SK-N-MC (cell line): ENCODE data around the gene ANAPC13.

Experiments
- EZH2 ChIP-seq: fragments of 200-600 bp; sonication (generic); IDR thresholded peaks from one replicate; pipeline ENCODE4 v1.6.1; 2017; ENCODE audit warnings: antibody characterized with exemption
- FOXP2 ChIP-seq: optimal IDR thresholded peaks from 2 replicates; pipeline ENCODE3; 2011; ENCODE audit warnings: mild to moderate bottlenecking, moderate library complexity; ENCODE audit not compliant: insufficient read depth; ENCODE audit errors: extremely low read length, control extremely low read depth
- POLR2AphosphoS5 ChIP-seq: IDR thresholded peaks from 2 replicates; pipeline ENCODE4 v1.6.1; 2012; ENCODE audit warnings: mild to moderate bottlenecking, low read depth, low read length, borderline replicate concordance

DNA sequence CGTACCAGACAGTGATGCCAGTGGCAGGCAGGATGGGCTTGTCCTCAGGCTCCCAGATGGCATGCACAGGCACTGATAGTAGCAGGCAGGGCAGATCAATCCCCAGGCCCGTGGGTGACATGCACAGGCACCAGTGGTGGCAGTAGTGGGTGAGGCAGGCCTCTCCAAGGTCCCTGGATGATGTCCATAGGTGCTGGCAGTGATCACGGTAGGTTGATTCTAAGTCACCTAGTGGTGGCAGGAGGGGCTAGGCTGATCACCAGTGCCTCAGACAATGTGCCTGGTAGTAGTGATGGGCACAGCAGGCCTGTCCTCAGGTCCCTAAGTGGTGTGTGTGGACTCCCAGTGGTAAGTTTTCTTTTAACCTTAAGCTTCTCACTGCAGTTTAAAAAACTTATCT is 19.7 kb upstream of the ANAPC13 start:
- TF ChIP-seq EZH2 (no peak), FOXP2 (no peak), POLR2AphosphoS5 (no peak)
